Heart left ventricle (tissue), 13 donors: ENCODE results near the gene ZNF768.

Experiments
- CTCF ChIP-seq, 12 donors: fragments of 200-600 bp; sonication (generic) in 4 of 12; IDR thresholded peaks; one replicate each; pipeline versions ENCODE4 v1.5.0 to v1.8.0; 2018 to 2022; ENCODE audit warnings: antibody characterized with exemption in 12 of 12, mild to moderate bottlenecking in 5 of 12
- POLR2A ChIP-seq, 2 donors: fragments of 450-650 bp; IDR thresholded peaks; one replicate each; pipeline ENCODE4 v1.6.1; 2017; ENCODE audit warnings: antibody characterized with exemption in 2 of 2, mild to moderate bottlenecking in 2 of 2, moderate library complexity in 2 of 2
- donor health status: ischemic (EF 13 %, LVEDD 7.1; RV severe dilation, severe dysfunction).
- donor health status: DM: no; HTN: yes; CAD: no.
- donor health status: DM: no; HTN: no; CAD: no.
- donor health status: ischemic (EF 25% LVEDD 6.9; RV normal size, moderate dysfunction).
- donor health status: ischemic (EF 25% LVEDD 5.7; RV mildly dilated, moderate dysfunction).
- donor health status: ischemic (EF 35%, LVEDD 5.7; RV mildly dilated, moderate dysfunction).
- donor health status: nonischemic (EF 11% LVEDD 7.7; RV severe dilation, severe dysfunction).
- donor health status: DM: yes; HTN: yes; CAD: no.
- donor health status: PGD.
- donor health status: ischemic (EF 29% LVEDD 5.4; RV normal size, mild dysfunction).
- donor health status: nonischemic (EF 23%, LVEDD 6.1; RV moderate dilation, normal function).

GRCh38 chr16:30478766-30479478, 47.4 kb downstream of the ZNF768 start:
- TF ChIP-seq CTCF (IDR thresholded peaks at IDR 0.05), result no peak
- TF ChIP-seq POLR2A (IDR thresholded peaks at IDR 0.05), result no peak
